Measurements from ENCODE around the gene PPP1R15B.

DNA sequence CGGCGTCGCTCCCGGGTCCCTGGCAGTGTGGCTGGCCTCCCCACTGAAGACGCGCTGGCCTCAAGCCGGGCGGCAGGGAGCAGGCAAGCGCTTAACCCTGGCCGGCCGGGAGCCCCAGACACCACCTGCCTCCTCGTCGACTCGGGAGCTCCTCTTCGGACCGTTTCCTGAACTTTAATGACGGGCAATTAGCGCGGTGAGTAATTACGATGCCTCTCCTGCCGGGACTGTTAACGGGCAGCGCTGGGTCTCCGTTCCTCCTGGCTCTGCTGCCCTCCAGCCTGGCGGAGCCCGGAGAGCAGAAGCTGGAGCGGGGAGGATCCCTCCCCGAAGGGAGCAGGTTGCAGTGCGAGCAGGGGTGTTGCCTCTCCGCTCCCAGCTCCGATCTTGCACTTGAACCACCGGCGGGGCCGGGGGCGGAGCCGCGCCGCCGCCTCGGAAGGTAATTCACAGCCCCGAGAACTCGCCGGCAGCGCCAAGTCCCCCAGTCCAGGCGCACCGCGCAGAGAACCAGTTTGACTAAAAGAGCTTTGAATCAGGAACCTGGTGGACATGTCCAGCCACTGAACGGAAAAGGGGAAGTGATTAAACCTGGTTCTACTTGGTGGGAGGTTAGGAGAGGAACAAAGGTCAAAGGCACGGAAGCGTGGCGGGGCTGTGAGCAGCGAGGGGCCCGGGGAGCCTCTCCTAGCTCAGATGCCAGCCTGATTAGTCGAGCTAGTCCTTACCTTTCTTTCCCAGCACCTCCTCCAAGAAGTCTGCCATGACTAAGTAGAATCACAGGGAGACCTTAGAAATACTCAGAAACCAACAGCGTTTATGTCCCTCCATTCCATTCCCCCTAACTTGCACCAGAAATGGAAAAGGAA is 33.6 kb downstream of the PPP1R15B start:
- TF ChIP-seq, protein P1, sequence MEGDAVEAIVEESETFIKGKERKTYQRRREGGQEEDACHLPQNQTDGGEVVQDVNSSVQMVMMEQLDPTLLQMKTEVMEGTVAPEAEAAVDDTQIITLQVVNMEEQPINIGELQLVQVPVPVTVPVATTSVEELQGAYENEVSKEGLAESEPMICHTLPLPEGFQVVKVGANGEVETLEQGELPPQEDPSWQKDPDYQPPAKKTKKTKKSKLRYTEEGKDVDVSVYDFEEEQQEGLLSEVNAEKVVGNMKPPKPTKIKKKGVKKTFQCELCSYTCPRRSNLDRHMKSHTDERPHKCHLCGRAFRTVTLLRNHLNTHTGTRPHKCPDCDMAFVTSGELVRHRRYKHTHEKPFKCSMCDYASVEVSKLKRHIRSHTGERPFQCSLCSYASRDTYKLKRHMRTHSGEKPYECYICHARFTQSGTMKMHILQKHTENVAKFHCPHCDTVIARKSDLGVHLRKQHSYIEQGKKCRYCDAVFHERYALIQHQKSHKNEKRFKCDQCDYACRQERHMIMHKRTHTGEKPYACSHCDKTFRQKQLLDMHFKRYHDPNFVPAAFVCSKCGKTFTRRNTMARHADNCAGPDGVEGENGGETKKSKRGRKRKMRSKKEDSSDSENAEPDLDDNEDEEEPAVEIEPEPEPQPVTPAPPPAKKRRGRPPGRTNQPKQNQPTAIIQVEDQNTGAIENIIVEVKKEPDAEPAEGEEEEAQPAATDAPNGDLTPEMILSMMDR (conservative IDR thresholded peaks at IDR 0.05; ENCODE audit: low read length), result no peak
- TF ChIP-seq EZH2phosphoT487 (IDR thresholded peaks at IDR 0.05; ENCODE audit: borderline replicate concordance, low read depth, low read length), result no peak
